Neutrophil (primary cell): ENCODE results near the gene CDK2AP2.

ENCODE experiments used
- H3K27ac ChIP-seq: fragments of 200-600 bp; sonication (generic); 2 replicates; pipeline ENCODE4 v1.5.1; 2016; ENCODE audit warnings: mild to moderate bottlenecking, moderate library complexity
- H3K27me3 ChIP-seq: fragments of 200-600 bp; sonication (generic); 2 replicates; pipeline ENCODE4 v1.6.0; 2016; ENCODE audit warnings: mild to moderate bottlenecking
- H3K36me3 ChIP-seq: fragments of 200-600 bp; sonication (generic); 2 replicates; pipeline ENCODE4 v1.5.1; 2017
- H3K4me1 ChIP-seq, 2 experiments: fragments of 200-600 bp in 1 of 2; sonication (generic) in 1 of 2; 1 replicate in 1 of 2; 2 replicates in 1 of 2; pipeline versions ENCODE4 v1.5.1 to v1.6.1; 2013 to 2016; ENCODE audit warnings: low read depth in 1 of 2, low read length in 1 of 2, mild to moderate bottlenecking in 1 of 2, moderate library complexity in 1 of 2; ENCODE audit not compliant: control insufficient read depth in 1 of 2, insufficient read depth in 1 of 2
- H3K4me3 ChIP-seq, 2 experiments: fragments of 200-600 bp in 1 of 2; sonication (generic) in 1 of 2; 1 replicate in 1 of 2; 2 replicates in 1 of 2; pipeline ENCODE4 v1.5.1; 2013 to 2016; ENCODE audit warnings: low read depth in 1 of 2, low read length in 1 of 2, mild to moderate bottlenecking in 1 of 2, moderate library complexity in 1 of 2
- H3K9me3 ChIP-seq: fragments of 200-600 bp; sonication (generic); 2 replicates; pipeline ENCODE4 v1.5.1; 2016
- TF ChIP-seq, protein P1 (sequence below): fragments of 200-600 bp; sonication (generic); IDR thresholded peaks from 2 replicates; pipeline ENCODE4 v1.5.1; 2016; ENCODE audit warnings: antibody characterized with exemption

Gene CDK2AP2

DNA sequence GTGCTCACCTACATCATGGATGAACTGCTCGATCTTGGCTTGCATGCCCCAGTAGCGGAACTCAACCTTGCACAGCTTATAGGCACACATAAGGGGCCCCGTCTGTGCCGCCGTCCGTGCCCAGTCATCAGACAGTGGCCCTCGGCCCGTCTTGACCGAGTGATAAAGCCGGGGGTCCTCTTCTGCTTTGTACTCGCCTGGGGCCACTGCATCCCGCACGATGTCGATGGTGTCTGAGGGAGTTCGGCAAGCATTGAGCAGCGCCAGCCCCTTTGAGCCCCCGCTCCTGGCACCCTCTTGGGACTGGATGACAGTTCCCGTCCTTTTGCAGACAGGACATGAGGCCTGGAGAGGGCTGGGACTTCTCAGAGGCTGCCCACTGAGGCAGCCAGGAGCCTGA, 6.1 kb downstream of the CDK2AP2 start:
- TF ChIP-seq, protein P1, sequence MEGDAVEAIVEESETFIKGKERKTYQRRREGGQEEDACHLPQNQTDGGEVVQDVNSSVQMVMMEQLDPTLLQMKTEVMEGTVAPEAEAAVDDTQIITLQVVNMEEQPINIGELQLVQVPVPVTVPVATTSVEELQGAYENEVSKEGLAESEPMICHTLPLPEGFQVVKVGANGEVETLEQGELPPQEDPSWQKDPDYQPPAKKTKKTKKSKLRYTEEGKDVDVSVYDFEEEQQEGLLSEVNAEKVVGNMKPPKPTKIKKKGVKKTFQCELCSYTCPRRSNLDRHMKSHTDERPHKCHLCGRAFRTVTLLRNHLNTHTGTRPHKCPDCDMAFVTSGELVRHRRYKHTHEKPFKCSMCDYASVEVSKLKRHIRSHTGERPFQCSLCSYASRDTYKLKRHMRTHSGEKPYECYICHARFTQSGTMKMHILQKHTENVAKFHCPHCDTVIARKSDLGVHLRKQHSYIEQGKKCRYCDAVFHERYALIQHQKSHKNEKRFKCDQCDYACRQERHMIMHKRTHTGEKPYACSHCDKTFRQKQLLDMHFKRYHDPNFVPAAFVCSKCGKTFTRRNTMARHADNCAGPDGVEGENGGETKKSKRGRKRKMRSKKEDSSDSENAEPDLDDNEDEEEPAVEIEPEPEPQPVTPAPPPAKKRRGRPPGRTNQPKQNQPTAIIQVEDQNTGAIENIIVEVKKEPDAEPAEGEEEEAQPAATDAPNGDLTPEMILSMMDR = no peak
- Histone ChIP-seq H3K4me3 (no peak overlapping the region), H3K27ac (peak overlapping the region; percentile 55), H3K36me3 (peaks cover 62% of the 10 kb centered on the region), H3K4me1 (peaks cover 41 to 45% of the 10 kb centered on the region in 2 experiments), H3K9me3 (no peaks in the 10 kb centered on the region), H3K27me3 (peaks cover 5% of the 10 kb centered on the region)

- H3K27ac ChIP-seq = peak overlapping the region; percentile 55
- H3K36me3 ChIP-seq = peaks cover 70% of the 10 kb centered on the region
- TF ChIP-seq, protein P1 = no peak
Measured at GRCh38 chr11:67500831-67501715, 6.9 kb downstream of the CDK2AP2 start.

DNA sequence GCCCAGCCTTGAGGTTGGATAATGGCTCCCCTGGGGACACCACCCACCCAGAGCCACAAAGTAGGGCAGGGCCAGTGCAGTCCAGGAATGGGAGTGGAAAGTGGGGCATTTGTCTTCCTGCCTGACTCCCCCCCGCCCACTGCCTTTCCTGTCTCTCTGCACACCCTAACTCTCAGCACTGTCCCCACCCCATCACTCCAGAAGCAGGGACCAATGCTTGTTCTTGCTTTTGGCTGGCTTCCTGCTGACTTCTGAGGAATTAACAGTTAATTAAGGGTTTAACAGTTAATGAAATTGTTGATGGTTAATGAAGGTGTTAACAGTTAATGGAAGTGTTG, 7.5 kb downstream of the CDK2AP2 start:
- TF ChIP-seq, protein P1 = no peak
- peaks cover 76% of the 10 kb centered on the region for H3K36me3 ChIP-seq
- H3K27ac ChIP-seq = no peak overlapping the region
- H3K4me1 ChIP-seq = peaks cover 27 to 31% of the 10 kb centered on the region in 2 experiments
- H3K9me3 ChIP-seq = no peaks in the 10 kb centered on the region
- peaks cover 5% of the 10 kb centered on the region for H3K27me3 ChIP-seq
- H3K4me3 ChIP-seq = no peak overlapping the region

More at GRCh38 chr11:67500831-67501715, 6.9 kb downstream of the CDK2AP2 start:
- H3K27me3 ChIP-seq = peaks cover 5% of the 10 kb centered on the region
- peaks cover 33 to 37% of the 10 kb centered on the region in 2 experiments for H3K4me1 ChIP-seq
- no peak overlapping the region for H3K4me3 ChIP-seq
- no peaks in the 10 kb centered on the region for H3K9me3 ChIP-seq

GRCh38 chr11:67499808-67500483, 8.0 kb downstream of the CDK2AP2 start:
- TF ChIP-seq, protein P1 = no peak
- no peaks in the 10 kb centered on the region for H3K9me3 ChIP-seq
- peaks cover 81% of the 10 kb centered on the region for H3K36me3 ChIP-seq
- H3K27me3 ChIP-seq = peaks cover 5% of the 10 kb centered on the region
- H3K4me1 ChIP-seq = peaks cover 24 to 29% of the 10 kb centered on the region in 2 experiments
- no peak overlapping the region for H3K27ac ChIP-seq
- H3K4me3 ChIP-seq = no peak overlapping the region

DNA sequence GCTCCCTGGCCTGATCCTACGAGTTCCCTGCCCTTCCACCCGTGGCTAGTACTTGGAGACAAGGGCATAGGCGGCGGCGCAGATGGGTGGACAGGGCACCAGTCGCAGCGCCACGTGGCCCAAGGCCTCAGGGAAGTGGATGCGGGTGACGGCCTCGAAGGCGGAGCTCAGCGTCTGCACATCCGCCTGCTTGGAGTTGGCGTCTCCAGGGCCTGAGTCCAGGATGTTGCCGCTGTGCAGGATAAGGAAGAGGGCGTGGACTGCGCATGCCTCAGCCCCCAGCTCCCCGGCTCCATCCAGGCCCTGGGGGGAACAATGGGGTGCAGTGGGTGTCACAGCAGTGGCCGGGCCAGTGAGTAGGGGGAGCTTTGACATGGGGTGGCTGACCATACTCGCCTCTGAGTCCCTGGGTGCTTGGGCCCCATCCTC, 9.4 kb downstream of the CDK2AP2 start:
- TF ChIP-seq, protein P1 = no peak
- Histone ChIP-seq H3K4me1 (peaks cover 20 to 21% of the 10 kb centered on the region in 2 experiments), H3K36me3 (peaks cover 95% of the 10 kb centered on the region), H3K27ac (no peak overlapping the region), H3K27me3 (peaks cover under 1% of the 10 kb centered on the region), H3K4me3 (no peak overlapping the region), H3K9me3 (no peaks in the 10 kb centered on the region)
